CD14-positive monocyte (primary cell): ENCODE results near the gene MAP3K1. TPM values are rescaled to one million over a fixed set of nuclear protein-coding genes. Genes with fewer than 3 reads are reported as not detected.

Source experiments
- DNase-seq, 3 donors: peaks; one replicate each; pipeline ENCODE4 v3.0.0-alpha.2; 2011 to 2022
- H2AFZ ChIP-seq: 2 replicates; pipeline ENCODE4 v1.6.0; 2012; ENCODE audit warnings: mild to moderate bottlenecking, low read depth, low read length, inconsistent platforms; ENCODE audit not compliant: insufficient read depth, poor library complexity, severe bottlenecking
- H3K27ac ChIP-seq, 2 donors: 1 replicate in 1 of 2; 2 replicates in 1 of 2; pipeline ENCODE4 v1.5.1; 2012 to 2013; ENCODE audit warnings: low read length in 2 of 2, control low read depth in 1 of 2, inconsistent platforms in 1 of 2, low read depth in 1 of 2, mild to moderate bottlenecking in 1 of 2
- H3K27me3 ChIP-seq, 2 donors: one replicate each; pipeline versions ENCODE4 v1.6.0 to v1.6.1; 2011 to 2013; ENCODE audit warnings: low read length in 2 of 2; ENCODE audit not compliant: control insufficient read depth in 2 of 2, insufficient read depth in 2 of 2
- H3K36me3 ChIP-seq, 2 donors: replicated peaks in 1 of 2; 1 replicate in 1 of 2; 2 replicates in 1 of 2; pipeline versions ENCODE4 v1.5.1 to v1.6.1; 2012 to 2013; ENCODE audit warnings: low read length in 2 of 2, control low read depth in 1 of 2, inconsistent platforms in 1 of 2, mild to moderate bottlenecking in 1 of 2; ENCODE audit not compliant: insufficient read depth in 2 of 2, control insufficient read depth in 1 of 2
- H3K4me1 ChIP-seq, 2 donors: 1 replicate in 1 of 2; 2 replicates in 1 of 2; pipeline versions ENCODE4 v1.5.1 to v1.6.1; 2012 to 2013; ENCODE audit warnings: low read length in 2 of 2, control low read depth in 1 of 2, inconsistent platforms in 1 of 2, mild to moderate bottlenecking in 1 of 2, moderate library complexity in 1 of 2; ENCODE audit not compliant: insufficient read depth in 2 of 2, control insufficient read depth in 1 of 2
- H3K4me2 ChIP-seq: replicated peaks from 2 replicates; pipeline ENCODE3; 2012; ENCODE audit warnings: low read length, moderate library complexity, mild to moderate bottlenecking; ENCODE audit not compliant: poor library complexity, severe bottlenecking; ENCODE audit errors: extremely low read depth
- H3K4me3 ChIP-seq, 3 experiments: fragments of 200-600 bp in 1 of 3; sonication (generic) in 1 of 3; replicated peaks in 1 of 3; 1 replicate in 2 of 3; 2 replicates in 1 of 3; pipeline ENCODE4 v1.5.1; 2011 to 2013; ENCODE audit warnings: low read length in 3 of 3, mild to moderate bottlenecking in 3 of 3, control low read depth in 2 of 3, low read depth in 2 of 3, inconsistent platforms in 1 of 3, moderate library complexity in 1 of 3
- H3K79me2 ChIP-seq: 2 replicates; pipeline ENCODE4 v1.6.0; 2012; ENCODE audit warnings: mild to moderate bottlenecking, control low read depth, inconsistent platforms, low read length, moderate library complexity; ENCODE audit not compliant: insufficient read depth
- H3K9ac ChIP-seq: 2 replicates; pipeline ENCODE4 v1.6.0; 2017; ENCODE audit warnings: low read length, mild to moderate bottlenecking; ENCODE audit not compliant: insufficient read depth, poor library complexity, severe bottlenecking
- H3K9me3 ChIP-seq, 2 donors: replicated peaks in 1 of 2; 1 replicate in 1 of 2; 2 replicates in 1 of 2; pipeline versions ENCODE4 v1.5.1 to v1.6.1; 2012 to 2013; ENCODE audit warnings: low read length in 2 of 2, control low read depth in 1 of 2; ENCODE audit not compliant: control insufficient read depth in 1 of 2, insufficient read depth in 1 of 2
- H4K20me1 ChIP-seq: 2 replicates; pipeline ENCODE4 v1.6.0; 2012; ENCODE audit warnings: mild to moderate bottlenecking, low read length, control low read depth, moderate library complexity; ENCODE audit not compliant: insufficient read depth
- H3K27ac Mint-ChIP-seq, 7 donors: one replicate each; pipeline ENCODE4 v1.8.0; 2020; ENCODE audit warnings: mild to moderate bottlenecking in 7 of 7, mixed read lengths in 7 of 7, moderate library complexity in 6 of 7, inconsistent platforms in 2 of 7
- H3K27me3 Mint-ChIP-seq, 3 donors: one replicate each; pipeline ENCODE4 v1.8.0; 2021 to 2022; ENCODE audit warnings: low read depth in 3 of 3, mild to moderate bottlenecking in 3 of 3, mixed read lengths in 3 of 3, moderate library complexity in 3 of 3, inconsistent platforms in 1 of 3
- H3K36me3 Mint-ChIP-seq, 2 donors: one replicate each; pipeline ENCODE4 v1.8.0; 2020; ENCODE audit warnings: mixed read lengths in 2 of 2, inconsistent platforms in 1 of 2, mild to moderate bottlenecking in 1 of 2
- H3K4me1 Mint-ChIP-seq: one replicate; pipeline ENCODE4 v1.8.0; 2020; ENCODE audit warnings: mild to moderate bottlenecking, mixed read lengths
- H3K4me3 Mint-ChIP-seq, 2 donors: one replicate each; pipeline ENCODE4 v1.8.0; 2020; ENCODE audit warnings: mild to moderate bottlenecking in 2 of 2, mixed read lengths in 2 of 2, moderate library complexity in 1 of 2
- H3K9me3 Mint-ChIP-seq, 7 donors: one replicate each; pipeline ENCODE4 v1.8.0; 2020 to 2022; ENCODE audit warnings: mixed read lengths in 7 of 7, mild to moderate bottlenecking in 6 of 7, moderate library complexity in 6 of 7, inconsistent platforms in 2 of 7
- CTCF ChIP-seq: fragments of 200-600 bp; IDR thresholded peaks from one replicate; pipeline ENCODE4 v1.8.0; 2022; ENCODE audit warnings: antibody characterized with exemption, mild to moderate bottlenecking
- WGBS: methylation state at CpG from one replicate; pipeline ENCODE4 v1.1.5; 2013; ENCODE audit warnings: missing lambda C conversion rate; ENCODE audit not compliant: insufficient coverage; 5-methylcytosine and 5-hydroxymethylcytosine counted together
- intact Hi-C, 2 donors: fragments of 100-400 bp; cut with micrococcal nuclease; formaldehyde crosslinking; loops; one replicate each; pipeline versions ENCODE4 v1.15.0 to v1.15.1; 2023
- polyA plus RNA-seq, 3 donors: library from polyadenylated mRNA; depleted of rRNA in 1 of 3; unstranded in 2 of 3; stranded (reverse) in 1 of 3; fragments of 300-500 nt in 2 of 3; fragments of >200 nt in 1 of 3; fragmentation: Illumina TruSeq in 2 of 3; gene quantifications; 1 replicate in 2 of 3; 2 replicates in 1 of 3; pipeline ENCODE4 v1.2.3, GENCODE V29; 2012 to 2021

Gene MAP3K1
- polyA plus RNA-seq, 3 donors = 44.7 to 62.1 (median 45.6) TPM

GRCh38 chr5:56808211-56808610 lies 7.1 kb upstream of the MAP3K1 start:
- H3K4me3 Mint-ChIP-seq = no peak overlapping the region

GRCh38 chr5:56810826-56811225 lies 4.5 kb upstream of the MAP3K1 start:
- no peak overlapping the region for H3K4me3 ChIP-seq
- peaks cover 18% of the 10 kb centered on the region for H3K79me2 ChIP-seq
- WGBS = no CpG with 5 or more reads among the region's 1 CpG
- peaks cover 0 to 2% (median 0%) of the 10 kb centered on the region in 3 donors for H3K27me3 Mint-ChIP-seq
- no peak overlapping the region for H2AFZ ChIP-seq
- H3K4me2 ChIP-seq = no peak overlapping the region
- H3K9me3 ChIP-seq = no peaks in the 10 kb centered on the region
- no peak overlapping the region for H3K4me3 Mint-ChIP-seq
- H3K36me3 ChIP-seq = no peaks in the 10 kb centered on the region
- no peaks in the 10 kb centered on the region for H3K36me3 Mint-ChIP-seq
- H3K9ac ChIP-seq = no peak overlapping the region
- TF ChIP-seq CTCF = no peak
- H3K4me1 Mint-ChIP-seq = peaks cover 43% of the 10 kb centered on the region
- peak overlapping the region in 1 of 7 donors; percentile 41 for H3K27ac Mint-ChIP-seq
- no peaks in the 10 kb centered on the region for H3K27me3 ChIP-seq
- no peaks in the 10 kb centered on the region for H4K20me1 ChIP-seq
- H3K9me3 Mint-ChIP-seq = no peaks in the 10 kb centered on the region
- H3K27ac ChIP-seq = no peak overlapping the region
- peaks cover 31 to 35% of the 10 kb centered on the region in 2 donors for H3K4me1 ChIP-seq
- intact Hi-C loops = loop anchor here (5.0 to 10.0 kb wide), 4 partner anchors 74 to 396 kb away; no protein-coding TSS in a partner anchor
- no peak for DNase-seq

More at GRCh38 chr5:56808211-56808610, 7.1 kb upstream of the MAP3K1 start:
- no peaks in the 10 kb centered on the region for H3K36me3 Mint-ChIP-seq
- Histone ChIP-seq H3K9me3 (no peaks in the 10 kb centered on the region), H3K9ac (no peak overlapping the region), H4K20me1 (no peaks in the 10 kb centered on the region), H2AFZ (no peak overlapping the region), H3K27me3 (no peaks in the 10 kb centered on the region), H3K4me3 (no peak overlapping the region), H3K79me2 (no peaks in the 10 kb centered on the region), H3K4me2 (no peak overlapping the region), H3K27ac (no peak overlapping the region), H3K36me3 (no peaks in the 10 kb centered on the region), H3K4me1 (peaks cover 18 to 22% of the 10 kb centered on the region in 2 donors)
- peaks cover 31% of the 10 kb centered on the region for H3K4me1 Mint-ChIP-seq
- H3K27me3 Mint-ChIP-seq = peaks cover 0 to 2% (median 0%) of the 10 kb centered on the region in 3 donors
- 90% methylated on average over 2 of the region's 4 CpGs for WGBS
- no peak overlapping the region for H3K27ac Mint-ChIP-seq
- H3K9me3 Mint-ChIP-seq = peaks cover 0 to 2% (median 0%) of the 10 kb centered on the region in 7 donors
- TF ChIP-seq CTCF = no peak
- DNase-seq = no peak
- intact Hi-C loops = no loop called here
